ENCODE results near the gene TMEM212.

GRCh38 chr3:171844873-171845272 is 1.7 kb downstream of the TMEM212 start:
- TF ChIP-seq BHLHE40 (IDR thresholded peaks at IDR 0.05; ENCODE audit: low read depth, low read length), result no peak
- no peak for TF ChIP-seq ELK1 (IDR thresholded peaks at IDR 0.05; ENCODE audit: low read depth, low read length)
- TF ChIP-seq EP300 (IDR thresholded peaks at IDR 0.05), result no peak
- TF ChIP-seq CTCF (IDR thresholded peaks at IDR 0.05), result no peak
- TF ChIP-seq MAX (IDR thresholded peaks at IDR 0.05), result no peak
- TF ChIP-seq JUN (IDR thresholded peaks at IDR 0.05), result no peak
- TF ChIP-seq TP53 (CRISPR knock-in tag; IDR thresholded peaks at IDR 0.05), result no peak
- no peak for TF ChIP-seq POLR2A (IDR thresholded peaks at IDR 0.05; ENCODE audit: low read length)
- TF ChIP-seq RFX5 (IDR thresholded peaks at IDR 0.05), result no peak
- no peak for TF ChIP-seq ZNF302 (CRISPR knock-in tag; IDR thresholded peaks at IDR 0.05)
- no peak for TF ChIP-seq CBX8 (IDR thresholded peaks at IDR 0.05)
- TF ChIP-seq JUNB (IDR thresholded peaks at IDR 0.05), result no peak

All from A549 (cell line).